Fibroblast of mammary gland (primary cell): ENCODE data around the gene CALU.

Source experiments
- DNase-seq: peaks from one replicate; pipeline ENCODE4 v3.0.0-alpha.2; 2010; ENCODE audit warnings: low read depth
- H3K4me3 ChIP-seq: 2 replicates; pipeline ENCODE4 v1.5.1; 2011; ENCODE audit warnings: low read depth, mild to moderate bottlenecking, low read length, moderate library complexity; ENCODE audit not compliant: control insufficient read depth
- TF ChIP-seq, protein P1 (sequence below): conservative IDR thresholded peaks from 2 replicates; pipeline ENCODE4 v1.5.1; 2011; ENCODE audit warnings: low read depth, low read length, inconsistent platforms; ENCODE audit not compliant: control insufficient read depth, insufficient read depth

The CALU gene

DNA sequence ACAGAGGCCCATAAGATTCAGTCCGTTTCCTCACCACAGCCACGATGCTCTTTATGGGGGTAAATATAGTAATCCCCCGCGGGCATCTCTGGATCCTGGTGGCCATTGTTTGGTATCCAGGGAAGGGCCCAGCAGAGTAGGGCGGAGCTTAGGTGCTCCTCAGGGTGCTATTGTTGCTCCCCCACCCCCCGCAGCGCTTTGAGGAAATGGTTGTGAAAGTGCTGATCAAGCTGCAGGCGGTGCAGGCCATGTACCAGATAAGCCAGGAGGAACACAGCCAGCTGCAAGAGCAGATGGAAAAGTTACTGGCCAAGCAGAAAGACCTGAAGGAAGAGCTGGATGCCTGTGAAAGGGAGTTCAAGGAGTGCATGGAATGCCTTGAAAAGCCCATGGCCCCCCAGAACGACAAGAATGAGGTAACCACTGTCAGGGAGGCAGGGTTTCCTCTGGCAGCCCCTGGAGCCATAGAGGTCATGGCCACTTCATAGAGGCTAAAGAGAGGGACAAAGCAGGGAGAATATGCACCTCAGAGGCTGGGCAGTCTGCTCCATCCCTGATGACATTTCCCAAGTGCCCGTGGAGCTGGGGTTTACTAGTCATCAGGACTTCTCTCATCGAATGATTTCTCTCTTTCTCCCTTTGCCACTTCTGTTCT, 73.5 kb downstream of the CALU start:
- DNase-seq: no peak
- H3K4me3 ChIP-seq: no peak overlapping the region
- TF ChIP-seq, protein P1, sequence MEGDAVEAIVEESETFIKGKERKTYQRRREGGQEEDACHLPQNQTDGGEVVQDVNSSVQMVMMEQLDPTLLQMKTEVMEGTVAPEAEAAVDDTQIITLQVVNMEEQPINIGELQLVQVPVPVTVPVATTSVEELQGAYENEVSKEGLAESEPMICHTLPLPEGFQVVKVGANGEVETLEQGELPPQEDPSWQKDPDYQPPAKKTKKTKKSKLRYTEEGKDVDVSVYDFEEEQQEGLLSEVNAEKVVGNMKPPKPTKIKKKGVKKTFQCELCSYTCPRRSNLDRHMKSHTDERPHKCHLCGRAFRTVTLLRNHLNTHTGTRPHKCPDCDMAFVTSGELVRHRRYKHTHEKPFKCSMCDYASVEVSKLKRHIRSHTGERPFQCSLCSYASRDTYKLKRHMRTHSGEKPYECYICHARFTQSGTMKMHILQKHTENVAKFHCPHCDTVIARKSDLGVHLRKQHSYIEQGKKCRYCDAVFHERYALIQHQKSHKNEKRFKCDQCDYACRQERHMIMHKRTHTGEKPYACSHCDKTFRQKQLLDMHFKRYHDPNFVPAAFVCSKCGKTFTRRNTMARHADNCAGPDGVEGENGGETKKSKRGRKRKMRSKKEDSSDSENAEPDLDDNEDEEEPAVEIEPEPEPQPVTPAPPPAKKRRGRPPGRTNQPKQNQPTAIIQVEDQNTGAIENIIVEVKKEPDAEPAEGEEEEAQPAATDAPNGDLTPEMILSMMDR: no peak

DNA sequence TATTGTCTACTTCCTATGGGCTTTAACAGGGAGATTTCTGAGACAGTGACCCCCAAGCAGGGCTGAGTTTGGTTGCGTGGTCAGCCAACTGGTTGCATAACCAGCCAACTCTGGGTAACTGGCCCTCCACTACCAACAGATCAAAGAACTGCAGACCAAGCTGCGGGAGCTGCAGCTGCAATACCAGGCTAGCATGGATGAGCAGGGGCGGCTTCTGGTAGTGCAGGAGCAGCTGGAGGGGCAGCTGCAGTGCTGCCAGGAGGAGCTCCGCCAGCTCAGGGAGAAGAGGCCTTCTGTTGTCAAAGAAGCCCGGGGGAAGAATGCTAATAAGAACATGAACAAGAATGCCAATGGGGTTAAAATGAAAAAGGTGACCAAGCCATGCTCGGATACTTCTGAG, 75.3 kb downstream of the CALU start:
- H3K4me3 ChIP-seq: no peak overlapping the region
- TF ChIP-seq, protein P1: no peak

DNA sequence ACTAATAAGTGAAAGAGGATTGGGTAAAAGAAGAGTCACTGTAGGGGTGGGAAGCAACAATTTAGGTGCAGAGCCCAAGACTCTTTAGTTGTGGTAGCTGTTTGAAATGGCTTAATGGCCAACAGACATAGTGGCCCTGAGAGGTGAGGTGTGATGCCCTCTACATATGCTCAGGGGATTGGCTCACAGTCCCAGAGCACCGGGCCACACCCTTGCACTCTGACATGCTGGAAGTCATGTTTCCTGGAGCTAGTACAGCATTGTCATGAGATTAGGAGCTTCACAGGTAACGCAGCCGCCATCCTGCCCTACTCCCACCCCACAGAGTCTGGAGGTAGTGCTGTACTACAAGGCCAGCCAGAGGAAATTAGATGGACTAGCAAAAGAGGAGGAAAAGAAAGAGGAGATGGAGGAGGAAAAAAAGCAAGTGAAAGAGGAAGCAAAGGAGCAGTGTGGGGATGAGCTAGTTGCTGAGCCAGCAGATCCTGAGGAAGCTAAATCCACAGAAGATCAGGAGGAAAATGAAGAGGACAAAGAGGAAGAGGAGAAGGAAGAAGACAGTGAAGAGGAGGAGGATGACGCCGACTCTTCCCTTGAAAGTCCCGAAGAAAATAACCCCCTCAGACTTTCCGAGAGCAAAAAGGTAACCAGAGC, 76.3 kb downstream of the CALU start:
- H3K4me3 ChIP-seq: no peak overlapping the region
- TF ChIP-seq, protein P1: no peak
- DNase-seq: no peak

More for the DNA sequence above, 75.3 kb downstream of the CALU start:
- DNase-seq: no peak

DNA sequence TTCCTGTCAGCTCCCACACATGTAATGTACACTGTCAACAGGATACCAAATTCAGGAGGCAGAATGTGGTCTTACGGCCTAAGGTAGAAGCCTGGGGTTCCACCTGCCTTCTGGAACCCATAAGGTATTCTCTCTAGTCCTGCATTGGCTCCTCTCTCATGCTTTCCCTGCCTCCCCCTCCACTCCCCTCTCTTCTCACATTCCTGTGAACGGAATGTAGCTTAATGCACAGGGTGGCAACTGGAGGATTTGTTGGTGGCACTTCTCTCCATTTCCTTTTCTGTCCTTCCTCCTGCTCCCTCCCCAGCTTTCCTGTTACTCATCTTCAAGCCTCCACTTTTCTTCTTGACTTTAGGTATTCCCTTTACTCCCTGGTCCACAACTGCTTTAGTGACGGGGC, 79.5 kb downstream of the CALU start:
- no peak for DNase-seq
- TF ChIP-seq, protein P1: no peak
- H3K4me3 ChIP-seq: no peak overlapping the region
